NCI-H345 (cell line): ENCODE results near the gene NAT14.

Source experiments
- DNase-seq: peaks from one replicate; lab custom pipeline; 2025; lab: John Stamatoyannopoulos, UW

NAT14 gene

DNA sequence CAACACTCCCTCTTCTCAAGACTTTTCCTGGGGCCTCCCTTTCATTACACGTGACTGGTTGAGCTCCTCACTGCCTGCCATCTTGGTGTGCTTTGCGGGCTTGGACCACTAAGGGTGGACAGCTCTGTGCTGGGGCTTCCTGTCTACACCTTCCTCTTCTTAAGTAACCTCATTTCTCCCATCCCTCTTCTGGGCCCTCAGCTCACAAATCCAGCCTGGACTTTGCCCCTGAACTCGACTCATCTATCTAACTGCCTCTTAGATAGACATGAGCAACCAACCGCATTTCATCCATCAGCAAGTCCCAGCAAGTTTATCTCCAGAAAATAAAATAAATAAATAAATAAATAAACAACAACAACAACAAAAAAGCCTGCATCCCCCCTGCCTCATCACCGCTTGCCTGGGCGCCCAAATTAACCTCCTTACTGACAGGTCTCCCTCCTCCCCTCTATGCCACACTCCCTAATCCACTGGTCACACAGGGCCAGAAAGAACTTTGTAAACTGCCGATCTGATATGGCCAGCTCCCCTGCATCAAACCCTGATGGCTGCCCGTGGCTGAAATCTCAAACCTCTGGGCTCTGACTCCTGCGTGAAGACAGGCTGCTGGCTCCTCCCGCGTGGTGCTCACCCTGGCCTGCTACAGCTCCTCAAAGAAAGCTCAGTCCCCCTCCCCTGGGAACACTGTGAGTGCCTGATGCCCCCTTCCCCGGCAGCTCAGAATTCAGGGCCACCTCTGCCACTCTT is 31.3 kb upstream of the NAT14 start:
- no peak for DNase-seq

DNA sequence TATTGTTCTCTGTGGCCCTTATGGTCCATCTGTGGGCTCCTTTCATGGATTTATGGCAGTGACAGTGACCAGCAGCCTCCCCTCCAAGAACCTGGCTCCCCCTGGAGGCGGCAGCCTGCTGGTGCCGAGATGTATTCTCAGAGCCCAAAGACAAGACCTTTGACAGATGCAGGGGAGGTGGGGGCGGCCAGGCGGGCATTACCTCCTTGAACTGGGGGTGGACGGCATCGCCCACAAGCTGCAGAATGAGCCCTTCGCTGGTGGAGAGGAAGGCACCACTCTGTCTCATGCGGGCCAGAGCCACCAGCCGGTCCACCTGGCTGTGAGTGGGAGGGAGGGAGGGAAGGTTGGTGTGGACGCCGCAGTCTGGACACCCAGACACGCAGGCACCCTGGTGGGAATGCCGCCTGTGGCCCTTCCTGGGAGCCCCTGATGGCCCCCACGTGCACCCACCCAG is 30.2 kb upstream of the NAT14 start:
- DNase-seq, result peak; percentile 17

DNA sequence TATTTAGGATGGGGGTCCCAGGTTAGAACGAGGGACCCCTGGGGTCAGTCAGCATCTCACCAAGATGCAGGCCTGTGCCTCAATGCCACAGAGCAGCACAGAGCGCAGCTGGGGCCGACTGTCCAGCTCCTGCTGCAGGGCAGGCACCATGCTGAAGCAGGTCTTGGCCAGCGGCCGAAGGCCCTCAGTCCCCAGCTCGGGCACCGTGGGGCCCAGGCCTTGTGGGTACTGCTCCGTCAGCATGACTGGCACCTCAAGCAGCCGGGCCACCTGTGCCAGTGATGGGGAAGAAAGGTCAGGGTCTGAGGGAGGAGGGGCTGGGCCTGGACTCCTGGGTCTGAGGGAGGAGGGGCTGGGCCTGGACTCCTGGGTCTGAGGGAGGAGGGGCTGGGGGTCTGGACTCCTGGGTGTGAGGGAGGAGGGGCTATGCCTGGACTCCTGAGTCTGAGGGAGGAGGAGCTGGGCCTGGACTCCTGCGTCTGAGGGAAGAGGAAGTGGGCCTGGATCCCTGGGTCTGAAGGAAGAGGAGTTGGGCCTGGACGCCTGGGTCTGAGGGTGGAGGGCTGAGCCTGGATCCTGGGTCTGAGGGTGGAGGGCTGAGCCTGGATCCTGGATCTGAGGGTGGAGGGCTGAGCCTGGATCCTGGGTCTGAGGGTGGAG is 29.3 kb upstream of the NAT14 start:
- no peak for DNase-seq

DNA sequence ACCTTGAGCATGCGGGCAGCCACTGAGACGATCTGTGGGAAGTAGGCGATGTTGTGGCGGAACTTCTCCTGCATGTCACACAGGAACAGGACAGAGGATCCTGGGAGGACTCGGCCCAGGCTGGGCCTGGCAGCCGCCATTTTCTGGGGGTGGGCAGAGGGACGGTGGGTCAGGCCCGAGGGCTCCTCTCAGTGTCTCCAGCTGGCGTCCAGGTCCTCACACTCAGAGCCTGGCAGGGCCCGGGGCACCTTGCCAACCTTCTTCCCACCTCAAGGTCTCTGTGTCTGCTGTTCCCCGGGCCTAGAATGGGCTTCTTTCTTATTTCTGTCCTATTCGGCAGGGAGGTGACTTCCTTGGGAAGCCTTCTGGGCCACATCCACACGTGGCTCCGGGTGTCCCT is 28.6 kb upstream of the NAT14 start:
- DNase-seq, result no peak

DNA sequence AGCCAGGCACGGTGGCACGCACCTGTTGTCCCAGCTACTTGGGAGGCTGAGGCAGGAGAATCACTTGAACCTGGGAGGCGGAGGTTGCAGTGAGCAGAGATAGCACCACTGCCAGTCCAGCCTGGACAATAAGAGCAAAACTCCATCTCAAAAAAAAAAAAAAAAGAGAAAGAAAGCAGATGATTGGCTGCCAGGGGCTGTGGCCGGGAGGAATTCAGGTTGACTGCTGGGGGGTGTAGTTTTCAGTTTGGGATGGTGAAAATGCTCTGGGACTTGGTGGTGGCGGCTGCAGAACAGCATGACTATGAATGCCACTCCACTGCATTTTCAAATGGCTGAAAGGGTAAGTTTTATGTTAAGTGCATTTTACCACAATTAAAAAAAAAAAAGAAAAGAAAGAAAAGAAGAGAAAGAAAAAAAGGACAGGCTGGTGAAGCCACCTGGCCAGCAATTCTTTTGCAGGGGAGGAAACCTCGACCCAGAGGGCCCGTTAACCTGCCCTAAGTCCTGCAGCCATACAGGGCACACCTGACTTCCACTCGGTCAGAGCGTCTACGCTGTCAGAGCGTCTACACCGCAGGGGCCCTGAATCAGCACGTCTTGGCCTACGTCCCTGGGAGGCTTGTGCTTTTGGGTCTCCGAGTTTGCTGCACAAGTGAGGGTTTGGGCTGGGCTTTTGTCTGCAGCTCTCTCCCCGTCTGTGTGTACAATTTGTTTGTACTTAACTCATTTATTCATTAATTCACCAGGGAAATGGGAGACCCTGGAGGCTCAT is 27.1 kb upstream of the NAT14 start:
- no peak for DNase-seq

DNA sequence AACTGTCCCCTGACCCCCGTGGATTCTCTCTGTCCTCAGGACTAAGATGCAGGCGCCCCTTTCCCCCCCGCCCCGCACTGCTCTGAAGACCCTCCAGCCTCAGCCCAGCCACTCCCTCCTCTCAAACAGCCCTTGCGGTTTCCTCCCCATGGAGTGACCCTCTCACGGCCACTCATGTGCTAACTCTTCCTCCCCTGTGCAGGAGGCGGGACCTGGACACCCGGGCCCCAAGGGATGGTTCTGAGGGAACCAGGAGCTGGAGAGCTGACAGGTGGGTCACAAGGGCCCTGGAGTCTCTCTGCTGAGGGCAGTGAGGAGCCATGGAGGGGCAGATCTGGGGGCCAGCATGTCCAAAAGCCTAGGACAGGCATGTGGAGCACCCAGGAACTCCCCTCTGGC is 25.4 kb upstream of the NAT14 start:
- no peak for DNase-seq

DNA sequence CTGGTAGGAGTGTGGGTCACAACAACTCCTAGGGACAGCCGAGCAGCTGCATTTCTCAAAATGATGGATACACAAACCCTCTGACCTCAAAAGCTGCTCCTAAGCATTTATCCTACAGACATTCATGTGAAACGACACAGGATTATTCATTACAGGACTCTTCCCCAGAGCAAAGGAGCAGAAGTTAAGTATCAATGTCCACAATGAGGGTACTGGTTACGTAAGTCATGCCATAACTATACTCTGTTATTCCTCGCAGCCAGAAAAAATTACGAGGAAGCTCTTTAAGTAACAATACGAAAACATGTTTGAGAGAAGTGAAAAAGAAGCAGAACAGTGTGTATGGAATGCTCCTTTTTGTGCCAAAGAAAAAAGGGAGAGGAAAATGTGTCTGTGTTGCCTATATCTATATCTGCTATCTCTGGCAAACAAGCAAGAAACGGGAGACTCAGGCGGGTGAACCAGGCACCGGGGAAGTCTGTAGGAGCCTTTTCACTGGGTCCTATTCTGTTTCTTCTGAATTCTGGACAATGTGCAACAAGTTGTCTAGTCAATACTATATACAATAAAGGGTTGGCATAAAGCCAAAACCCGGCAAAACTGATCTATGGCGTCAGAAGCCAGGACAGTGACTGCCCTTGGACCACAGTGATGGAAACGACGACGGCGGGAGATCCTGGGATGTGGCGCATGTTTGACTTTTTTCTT is 24.9 kb upstream of the NAT14 start:
- peak; percentile 14 for DNase-seq

DNA sequence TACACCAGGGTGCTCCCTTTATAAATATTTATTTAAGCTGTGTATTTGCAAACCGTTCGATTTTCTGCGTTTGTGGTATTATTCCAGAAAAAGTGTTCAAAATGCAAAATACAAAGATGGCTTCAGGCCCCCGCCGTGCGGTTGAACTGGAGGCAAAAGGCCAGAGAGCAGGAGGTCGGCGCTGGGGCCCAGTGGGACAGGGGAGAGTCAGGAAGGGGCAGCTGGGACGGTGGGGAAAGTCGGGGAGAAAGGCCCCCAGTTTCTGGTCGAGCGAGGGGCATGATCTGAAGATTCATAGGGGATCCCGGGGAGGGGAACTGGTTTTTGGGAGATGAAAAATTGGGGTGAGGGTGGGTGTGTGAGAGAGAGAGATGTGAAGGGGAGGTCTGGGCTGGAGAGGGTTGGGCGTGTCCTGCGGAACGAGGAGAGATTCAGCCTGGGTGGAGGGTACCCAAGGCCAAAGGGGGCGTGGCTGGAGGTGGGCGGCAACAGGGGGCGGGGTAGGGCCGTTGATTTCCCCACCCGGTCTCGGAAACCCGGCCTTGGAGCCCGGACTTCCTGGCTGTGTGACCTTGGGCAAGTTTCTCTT is 24.2 kb upstream of the NAT14 start:
- peak; percentile 71 for DNase-seq

DNA sequence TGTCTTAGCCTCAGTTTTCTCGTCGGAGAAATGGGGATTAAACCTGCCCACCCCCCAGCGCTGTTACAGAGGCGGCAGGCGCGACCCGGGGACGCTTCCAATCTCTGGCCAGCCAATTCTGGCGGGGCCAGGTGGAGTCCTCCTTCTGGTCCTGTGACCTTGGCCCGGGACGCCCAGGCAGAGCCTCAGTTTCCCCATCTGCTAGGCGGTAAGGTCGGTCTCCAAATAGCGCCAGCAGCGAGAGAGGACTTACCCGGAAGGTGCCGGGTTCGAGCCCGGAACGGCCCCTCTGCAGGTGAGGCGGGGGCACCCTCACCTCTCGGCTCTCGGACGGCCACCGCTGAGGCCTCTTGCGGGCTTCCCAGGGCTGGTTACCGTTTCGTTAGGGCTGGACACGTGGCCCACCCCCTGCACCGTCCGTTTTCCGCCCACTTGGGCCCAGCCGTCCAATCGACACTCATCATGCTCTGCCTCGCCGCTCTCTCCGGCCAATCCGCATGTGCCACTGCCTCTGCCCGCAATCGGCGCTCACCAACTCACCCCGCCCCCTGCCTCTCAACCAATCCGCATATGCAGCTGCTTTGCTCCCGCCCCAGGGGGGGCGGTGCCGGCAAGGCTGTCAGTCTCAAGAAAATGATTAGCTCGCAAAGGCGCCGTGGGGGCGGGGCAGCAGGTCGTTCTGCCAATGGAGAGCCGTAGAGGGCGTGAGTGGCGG is 23.6 kb upstream of the NAT14 start, which contains the start of gene ISOC2:
Gene ISOC2, minus strand, starts transcription at position 384 of the 715 bp plus-strand sequence. CDS start 5,156 bp downstream, outside the sequence.
- DNase-seq, result peak; percentile 99

DNA sequence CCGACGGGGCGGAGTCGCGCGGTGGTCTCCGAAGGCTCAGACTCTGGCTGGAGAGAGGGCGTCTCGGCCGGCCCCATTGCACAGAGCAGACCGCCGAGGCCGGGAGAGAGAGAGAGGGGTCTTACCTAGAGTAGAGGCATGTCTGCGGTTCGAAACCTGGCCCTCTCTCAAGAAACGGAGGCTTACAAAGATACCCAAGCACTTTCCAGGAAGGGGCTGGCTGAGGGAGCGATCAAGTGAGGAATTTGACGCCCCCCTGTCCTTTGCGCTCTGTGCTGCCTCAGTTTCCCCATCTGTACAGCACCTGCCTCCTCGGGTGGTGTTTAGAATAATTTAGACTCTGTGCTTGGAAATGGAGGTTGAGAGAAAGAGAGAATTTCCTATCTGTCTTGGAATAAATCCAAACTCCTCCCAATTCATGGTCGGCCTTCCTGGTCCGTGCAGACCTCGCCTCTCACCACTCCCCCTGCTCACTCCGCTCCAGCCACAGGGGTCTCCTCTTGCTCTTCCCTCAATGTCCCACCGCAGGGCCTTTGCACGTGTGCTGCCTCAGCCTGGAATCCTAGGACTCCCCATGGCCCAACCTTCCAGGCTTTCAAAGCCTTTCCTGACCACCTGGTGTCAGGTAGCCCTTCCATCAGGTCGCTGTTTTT is 22.9 kb upstream of the NAT14 start:
- DNase-seq, result peak; percentile 26

DNA sequence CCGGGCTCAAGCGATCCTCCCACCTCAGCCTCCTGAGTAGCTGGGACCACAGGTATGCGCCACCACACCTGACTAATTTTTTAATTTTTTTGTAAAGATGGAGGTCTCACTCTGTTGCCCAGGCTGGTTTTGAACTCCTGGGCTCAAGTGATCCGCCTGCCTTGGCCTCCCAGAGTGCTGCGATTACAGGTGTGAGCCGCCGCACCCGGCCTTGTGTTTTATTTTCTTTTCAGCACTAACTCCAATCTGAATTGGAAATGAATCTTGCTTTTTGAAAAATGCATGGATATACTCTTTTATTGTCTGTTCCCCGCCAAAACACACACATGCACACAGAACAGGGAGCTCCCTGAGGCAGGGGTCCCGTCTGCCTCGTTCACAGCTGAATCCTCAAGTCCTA is 22.3 kb upstream of the NAT14 start:
- DNase-seq, result no peak

DNA sequence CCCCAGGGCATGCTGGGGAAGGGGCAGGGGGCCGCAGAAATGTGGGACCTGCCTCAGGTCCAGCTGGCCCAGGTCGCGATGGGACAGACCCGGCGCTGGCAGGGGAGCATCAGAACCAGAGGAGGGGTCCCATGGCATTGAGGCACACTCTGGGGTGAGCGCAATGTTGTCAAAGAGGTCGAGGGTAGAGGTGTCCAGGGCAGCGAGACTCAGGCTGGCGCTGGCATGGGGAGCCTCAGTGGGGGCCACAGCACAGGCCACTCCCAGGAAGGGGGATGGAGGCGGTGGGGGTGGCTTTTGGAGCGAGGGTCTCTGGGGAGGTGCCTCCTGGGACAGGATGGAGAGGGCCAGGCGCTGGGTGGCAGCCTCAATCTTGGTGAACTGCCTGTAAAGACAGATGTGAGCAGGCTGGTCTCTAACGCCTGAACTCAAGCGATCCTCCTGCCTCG is 21.4 kb upstream of the NAT14 start:
- DNase-seq, result no peak

DNA sequence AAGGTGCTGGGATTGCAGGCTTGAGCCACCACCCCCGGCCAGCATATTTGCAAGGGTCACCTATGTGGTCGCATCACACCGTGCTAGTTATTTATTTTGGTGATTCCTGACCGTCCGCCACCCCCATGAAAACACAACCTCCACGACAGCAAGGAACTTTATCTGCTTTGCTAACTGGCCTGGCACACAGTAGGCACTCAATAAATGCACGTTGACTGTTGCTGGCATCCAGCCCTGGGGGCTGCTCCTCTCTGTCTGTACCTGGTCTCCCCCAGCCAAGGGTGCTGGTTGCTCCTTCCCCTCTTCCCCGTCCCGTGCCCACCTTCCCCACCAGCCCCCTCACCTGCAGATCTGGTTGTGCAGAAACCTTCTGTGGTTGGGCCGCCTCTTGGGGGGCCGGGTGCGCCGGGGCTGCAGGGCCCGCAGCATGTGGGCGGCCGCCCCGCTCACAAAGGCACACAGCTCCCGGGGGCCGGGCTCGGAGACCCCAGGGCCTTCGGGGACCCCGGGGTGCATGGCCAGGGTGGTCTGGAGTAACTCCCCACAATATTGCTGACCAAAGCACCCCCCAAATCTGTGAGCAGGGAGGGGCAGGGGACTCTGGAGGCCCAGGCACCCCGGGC is 20.8 kb upstream of the NAT14 start:
- DNase-seq, result no peak

DNA sequence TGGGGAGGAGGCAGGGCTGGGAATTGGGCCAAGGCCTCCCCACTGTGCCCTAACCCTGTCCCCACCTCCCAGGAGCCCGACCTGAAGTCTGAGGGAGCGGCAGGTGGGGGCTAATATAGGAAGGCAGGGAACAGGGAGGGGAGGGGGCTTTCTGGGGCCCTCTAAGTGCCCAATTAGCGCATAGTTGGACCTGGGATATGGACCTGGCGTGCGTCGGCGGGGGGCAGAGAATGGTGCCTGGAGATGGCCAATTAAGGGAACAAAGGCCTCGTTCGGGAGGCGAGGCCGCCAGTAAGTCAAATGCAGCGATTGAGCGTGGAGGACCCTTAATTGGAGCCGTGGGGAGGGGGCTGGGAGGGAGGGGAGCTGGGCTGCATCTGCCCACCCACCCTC is 20.3 kb upstream of the NAT14 start, which contains the start of gene C19orf85:
Gene C19orf85, minus strand, starts transcription at position 90 of the 393 bp plus-strand sequence. CDS start 197 bp downstream, outside the sequence.
- no peak for DNase-seq

DNA sequence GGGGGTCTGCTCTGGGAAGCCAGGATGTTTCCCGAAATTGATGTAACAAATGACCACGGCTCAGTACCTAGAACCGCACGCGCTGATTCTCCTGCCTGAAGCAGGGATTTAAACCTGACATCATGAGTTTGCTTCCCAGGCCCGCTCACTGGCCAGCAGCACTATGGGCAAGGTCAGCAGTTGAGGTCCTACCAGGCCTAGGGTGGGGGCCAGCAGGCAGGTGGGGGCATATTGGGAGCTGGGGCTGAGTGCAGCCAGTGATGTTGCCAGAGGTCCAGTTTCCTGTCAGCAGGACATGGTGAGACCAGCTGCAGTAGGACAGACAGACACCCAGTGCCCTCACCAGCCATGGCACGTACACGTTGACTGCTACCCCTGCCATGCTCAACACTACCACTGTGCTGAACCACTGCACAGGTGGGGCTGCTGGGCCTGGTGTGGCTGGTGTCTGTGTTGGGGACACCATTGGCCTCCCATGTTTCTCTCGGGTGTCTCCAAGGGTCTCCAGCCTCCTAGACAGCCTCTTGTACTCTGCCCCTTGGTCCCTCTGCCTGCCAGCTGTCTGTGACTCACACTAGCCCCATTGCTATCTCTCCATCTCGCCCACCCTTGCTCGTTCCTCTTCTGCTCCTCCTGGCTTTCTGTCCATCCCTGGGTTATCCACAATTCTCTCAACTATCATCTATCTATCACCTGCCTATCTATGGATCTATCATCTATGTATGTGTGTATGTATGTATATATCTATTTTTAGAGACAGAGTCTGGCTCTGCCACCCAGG is 19.3 kb upstream of the NAT14 start:
- no peak for DNase-seq

DNA sequence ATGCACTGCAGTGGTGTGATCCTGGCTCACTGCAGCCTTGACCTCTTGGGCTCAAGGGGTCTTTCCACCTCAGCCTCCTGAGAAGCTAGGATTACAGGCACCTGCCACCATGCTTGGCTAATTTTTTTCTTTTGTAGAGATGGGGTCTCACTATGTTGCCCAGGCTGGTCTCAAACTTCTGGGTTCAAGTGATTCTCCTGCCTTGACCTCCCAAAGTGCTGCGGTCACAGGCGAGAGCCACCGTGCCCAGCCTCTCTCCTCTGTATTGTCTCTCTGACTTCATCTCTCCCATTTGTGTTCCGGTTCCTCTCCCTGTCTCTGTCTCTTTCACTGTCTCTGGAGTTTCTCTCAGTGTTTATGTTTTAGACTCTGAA is 18.8 kb upstream of the NAT14 start:
- no peak for DNase-seq

DNA sequence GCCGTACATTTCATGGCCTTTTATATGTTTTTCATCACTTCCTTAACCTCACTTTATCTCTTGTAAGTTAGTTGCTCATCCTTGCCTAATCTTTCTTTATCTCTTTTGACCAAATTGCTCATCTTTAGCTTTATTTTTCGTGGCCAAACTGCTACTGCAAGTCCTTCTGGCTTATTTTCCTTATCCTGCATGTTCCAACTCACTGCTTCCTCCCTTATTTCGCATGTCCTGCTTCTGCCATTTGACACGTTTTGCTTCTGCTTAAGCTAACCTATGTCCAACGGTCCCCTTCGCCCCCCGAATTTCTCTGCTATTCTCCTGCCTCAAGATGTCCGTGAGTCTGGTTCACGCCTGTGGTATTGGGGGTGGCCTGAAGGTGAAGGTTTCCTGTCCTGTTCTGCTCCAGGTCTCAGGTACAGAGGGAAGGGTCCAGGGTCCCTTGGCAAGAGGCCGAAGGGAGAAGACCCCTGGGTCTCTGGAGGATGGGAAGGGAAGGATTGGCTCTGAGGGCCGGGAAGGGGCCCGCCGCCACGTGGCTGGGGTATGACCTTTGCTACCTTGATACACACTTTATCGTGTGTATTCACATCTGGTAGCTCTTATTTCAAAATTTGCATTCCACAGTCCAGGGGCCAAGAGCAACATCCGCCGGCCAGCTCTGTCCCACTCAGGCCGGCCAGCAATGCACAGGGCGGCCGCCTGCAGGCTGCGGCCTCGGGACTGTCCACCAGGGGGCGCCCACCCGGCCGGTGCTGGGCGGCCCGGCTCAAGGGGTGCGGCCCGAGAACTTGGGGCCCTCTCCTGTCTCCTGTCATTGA is 17.5 kb upstream of the NAT14 start:
- peak; percentile 9 for DNase-seq

DNA sequence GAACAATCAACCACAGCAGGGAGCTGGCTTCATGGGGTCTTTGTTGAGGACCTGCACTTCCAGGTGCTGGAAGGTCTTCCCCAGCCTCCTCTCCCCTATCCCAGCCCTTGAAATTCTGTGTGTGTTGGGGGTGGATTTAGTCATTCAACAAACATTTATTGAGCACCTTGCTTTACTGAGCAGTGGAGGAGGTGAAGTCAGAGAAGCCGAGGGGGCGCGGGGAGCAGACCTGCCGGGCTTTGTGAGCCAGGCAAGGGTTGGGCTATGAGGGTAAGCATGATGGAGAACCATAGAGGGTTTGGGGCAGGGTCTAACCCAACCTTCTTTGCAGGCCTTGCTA is 17.0 kb upstream of the NAT14 start:
- no peak for DNase-seq
